HUES64 (cell line): ENCODE data around the gene BUB3. TPM values are rescaled to one million over a fixed set of nuclear protein-coding genes. Genes with fewer than 3 reads are reported as not detected.

Experiments
- H3K27ac ChIP-seq: 2 replicates; pipeline ENCODE4 v1.7.0; 2013; ENCODE audit warnings: low read depth, low read length, inconsistent platforms
- H3K27me3 ChIP-seq: 2 replicates; pipeline ENCODE4 v1.6.1; 2013; ENCODE audit warnings: mild to moderate bottlenecking, low read length; ENCODE audit not compliant: insufficient read depth
- H3K36me3 ChIP-seq: 2 replicates; pipeline ENCODE4 v1.6.1; 2013; ENCODE audit warnings: mild to moderate bottlenecking, low read length; ENCODE audit not compliant: insufficient read depth
- H3K4me1 ChIP-seq: 2 replicates; pipeline ENCODE4 v1.6.1; 2013; ENCODE audit warnings: mild to moderate bottlenecking, low read length, moderate library complexity; ENCODE audit not compliant: insufficient read depth
- H3K4me3 ChIP-seq: 2 replicates; pipeline ENCODE4 v1.5.1; 2013; ENCODE audit warnings: mild to moderate bottlenecking, low read length, moderate library complexity
- H3K9ac ChIP-seq: 2 replicates; pipeline ENCODE4 v1.6.1; 2013; ENCODE audit warnings: mild to moderate bottlenecking, low read depth, low read length
- H3K9me3 ChIP-seq: 2 replicates; pipeline ENCODE4 v1.6.1; 2013; ENCODE audit warnings: low read depth, low read length; ENCODE audit not compliant: insufficient read depth
- WGBS: fragments of 150-250, 120-280 bp; methylation state at CpG from one replicate; pipeline ENCODE4 v1.1.7; 2013; ENCODE audit warnings: missing lambda C conversion rate; 5-methylcytosine and 5-hydroxymethylcytosine counted together
- polyA plus RNA-seq, 2 experiments: library from polyadenylated mRNA; stranded (reverse); fragments of 50-300 nt; gene quantifications; one replicate each; pipeline ENCODE4 v1.2.3, GENCODE V29; 2013

Gene BUB3, protein sequence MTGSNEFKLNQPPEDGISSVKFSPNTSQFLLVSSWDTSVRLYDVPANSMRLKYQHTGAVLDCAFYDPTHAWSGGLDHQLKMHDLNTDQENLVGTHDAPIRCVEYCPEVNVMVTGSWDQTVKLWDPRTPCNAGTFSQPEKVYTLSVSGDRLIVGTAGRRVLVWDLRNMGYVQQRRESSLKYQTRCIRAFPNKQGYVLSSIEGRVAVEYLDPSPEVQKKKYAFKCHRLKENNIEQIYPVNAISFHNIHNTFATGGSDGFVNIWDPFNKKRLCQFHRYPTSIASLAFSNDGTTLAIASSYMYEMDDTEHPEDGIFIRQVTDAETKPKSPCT
- 156 TPM for polyA plus RNA-seq (2013, experiment 1 of 2)
- polyA plus RNA-seq (2013, experiment 2 of 2), result 157 TPM

DNA sequence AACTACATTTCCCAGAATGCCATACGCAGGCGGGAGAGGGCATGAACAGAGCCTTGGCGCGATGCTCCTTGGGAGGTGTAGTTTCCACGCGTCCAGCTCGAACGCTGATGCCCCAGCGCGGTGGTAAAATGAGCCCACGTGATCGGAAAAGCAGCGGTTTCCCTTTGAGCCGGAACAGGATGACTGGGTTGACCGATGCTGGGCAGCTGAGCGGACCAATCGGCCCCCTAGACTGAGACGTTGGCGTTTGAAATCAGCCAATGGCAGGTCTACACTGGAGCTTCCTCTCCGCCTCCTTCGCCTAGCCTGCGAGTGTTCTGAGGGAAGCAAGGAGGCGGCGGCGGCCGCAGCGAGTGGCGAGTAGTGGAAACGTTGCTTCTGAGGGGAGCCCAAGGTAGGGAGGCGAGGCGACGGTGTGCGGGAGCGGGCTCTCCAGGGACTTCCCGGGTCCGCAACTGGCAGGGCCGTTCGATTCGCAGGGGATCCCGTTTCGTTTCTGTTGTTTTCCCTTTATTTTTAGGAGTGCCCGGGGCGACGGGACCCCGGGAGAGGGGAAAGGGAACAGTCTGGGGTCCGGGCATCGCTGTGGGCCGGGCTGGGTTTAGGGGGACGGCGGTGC lies at the start of gene BUB3:
Gene BUB3, plus strand, starts transcription at position 311 of the 619 bp plus-strand sequence. CDS start 516 bp downstream, outside the sequence.
- under 1% methylated on average over 50 of the region's 50 CpGs for WGBS
- Histone ChIP-seq H3K9me3 (no peaks in the 10 kb centered on the region), H3K4me3 (peak within 1 kb of the TSS; percentile 83), H3K27ac (peak within 1 kb of the TSS; percentile 78), H3K4me1 (peaks cover 36% of the 10 kb centered on the region), H3K9ac (peak within 1 kb of the TSS; percentile 91), H3K27me3 (peaks cover 45% of the 10 kb centered on the region), H3K36me3 (peaks cover 41% of the 10 kb centered on the region)

DNA sequence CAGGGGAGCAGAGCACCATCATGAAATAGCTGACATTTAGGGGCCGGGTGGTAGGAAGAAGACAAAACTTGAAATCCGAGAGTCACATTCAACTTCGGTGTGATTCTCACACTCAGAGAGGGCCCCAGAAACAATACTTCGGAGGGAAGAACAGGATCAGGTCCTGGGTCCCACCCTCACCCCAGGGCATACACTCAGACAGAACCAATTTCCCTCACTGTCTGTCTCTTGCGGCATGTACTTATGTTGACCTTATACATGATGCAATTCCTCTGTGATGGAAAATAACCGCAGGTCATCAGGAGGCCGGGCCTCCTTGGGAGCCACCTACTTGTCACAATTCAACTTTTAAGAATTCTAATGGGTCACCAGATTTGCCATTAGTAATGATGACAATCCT lies 44.7 kb upstream of the BUB3 start:
- no peaks in the 10 kb centered on the region; the same call in 1 of the 2 replicates for H3K4me1 ChIP-seq
- H3K27me3 ChIP-seq, result no peaks in the 10 kb centered on the region
- no peak overlapping the region for H3K4me3 ChIP-seq
- no peaks in the 10 kb centered on the region for H3K9me3 ChIP-seq
- no peak overlapping the region for H3K27ac ChIP-seq
- WGBS, result 75% methylated on average over 7 of the region's 7 CpGs
- no peak overlapping the region for H3K9ac ChIP-seq
- H3K36me3 ChIP-seq, result no peaks in the 10 kb centered on the region

DNA sequence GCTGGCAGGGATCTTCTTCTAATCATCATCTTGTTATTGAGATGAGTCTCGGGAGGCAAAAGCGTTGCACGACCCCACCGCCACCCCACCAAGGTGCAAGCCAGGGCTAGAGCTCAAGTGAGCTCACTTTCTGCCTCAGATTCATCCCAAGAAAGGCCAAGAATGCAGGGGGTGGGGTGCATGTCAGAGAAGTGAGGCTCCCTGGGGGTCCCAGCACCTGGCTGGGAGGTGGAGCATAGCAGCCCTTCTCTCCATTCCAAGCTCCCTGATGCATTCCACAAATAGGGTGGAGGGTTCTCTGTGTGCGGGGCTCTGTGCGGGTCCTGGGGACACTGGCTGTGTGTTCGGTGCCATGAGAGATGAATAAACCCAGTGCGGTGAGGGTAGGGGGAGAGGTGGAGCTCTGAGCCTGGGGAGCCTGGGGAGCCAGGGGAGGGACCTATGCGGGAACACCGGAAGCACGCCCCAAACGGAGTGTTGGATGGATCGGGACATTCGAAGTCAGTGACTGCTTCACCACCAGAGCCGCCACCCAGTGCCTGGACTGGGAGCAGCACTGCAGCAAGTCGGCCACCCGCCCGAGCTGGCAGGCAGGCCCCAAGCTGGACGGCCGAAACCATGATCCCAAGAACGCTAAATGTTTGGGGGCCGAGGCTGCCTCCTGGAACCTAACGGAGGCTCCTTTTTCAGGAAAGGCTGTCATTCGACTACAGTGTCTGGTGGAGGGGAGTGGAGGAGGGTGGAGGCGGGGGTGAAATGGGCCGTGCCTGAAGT lies 36.4 kb upstream of the BUB3 start:
- no peaks in the 10 kb centered on the region for H3K9me3 ChIP-seq
- no peaks in the 10 kb centered on the region for H3K36me3 ChIP-seq
- WGBS, result 25% methylated on average over 26 of the region's 26 CpGs
- H3K27me3 ChIP-seq, result peaks cover 21% of the 10 kb centered on the region
- no peak overlapping the region for H3K9ac ChIP-seq
- peaks cover 17% of the 10 kb centered on the region for H3K4me1 ChIP-seq
- H3K27ac ChIP-seq, result no peak overlapping the region
- peak overlapping the region; percentile 14 for H3K4me3 ChIP-seq

DNA sequence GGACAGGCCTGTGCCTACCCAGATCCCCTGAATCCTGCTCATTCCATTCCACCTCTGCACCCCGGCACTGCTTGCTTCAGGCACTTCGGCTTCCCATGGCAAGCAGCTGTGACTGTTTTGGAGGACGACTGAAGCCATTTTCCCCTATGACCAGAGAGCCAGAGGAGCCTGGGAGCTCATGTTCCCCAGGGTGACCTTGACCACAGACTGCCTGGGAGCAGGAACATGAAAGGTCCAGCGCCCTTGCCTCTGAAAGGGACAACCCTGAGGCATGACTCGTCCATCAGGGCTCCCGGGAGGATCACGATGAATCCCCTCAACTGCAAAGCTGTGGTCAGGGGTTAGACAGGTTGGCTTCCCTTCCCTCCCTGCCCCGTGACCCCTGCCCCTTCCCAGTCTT lies 35.1 kb upstream of the BUB3 start:
- H3K36me3 ChIP-seq, result no peaks in the 10 kb centered on the region
- no peaks in the 10 kb centered on the region for H3K9me3 ChIP-seq
- peaks cover 17% of the 10 kb centered on the region for H3K4me1 ChIP-seq
- no peak overlapping the region for H3K9ac ChIP-seq
- no peak overlapping the region for H3K4me3 ChIP-seq
- no peak overlapping the region for H3K27ac ChIP-seq
- WGBS, result 78% methylated on average over 8 of the region's 8 CpGs
- H3K27me3 ChIP-seq, result peaks cover 21% of the 10 kb centered on the region

DNA sequence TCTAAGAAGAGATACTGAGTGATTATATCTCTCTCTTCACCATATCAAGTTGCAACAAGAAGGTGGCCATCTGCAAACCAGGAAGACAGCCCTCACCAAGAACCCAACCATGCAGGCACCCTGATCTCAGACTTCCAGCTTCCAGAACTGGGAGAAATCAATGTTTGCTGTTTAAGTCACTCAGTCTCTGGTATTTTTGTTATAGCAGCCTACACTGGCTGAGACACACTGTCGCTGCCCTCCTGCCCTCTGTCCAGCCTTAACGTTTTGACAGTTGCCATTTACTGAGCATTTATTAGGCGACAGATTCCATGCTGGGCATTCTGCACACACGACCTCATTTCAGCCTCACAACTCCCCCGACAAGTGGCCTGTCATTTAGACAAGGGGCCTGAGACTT lies 28.0 kb upstream of the BUB3 start:
- no peaks in the 10 kb centered on the region for H3K4me1 ChIP-seq
- WGBS, result 85% methylated on average over 5 of the region's 5 CpGs

DNA sequence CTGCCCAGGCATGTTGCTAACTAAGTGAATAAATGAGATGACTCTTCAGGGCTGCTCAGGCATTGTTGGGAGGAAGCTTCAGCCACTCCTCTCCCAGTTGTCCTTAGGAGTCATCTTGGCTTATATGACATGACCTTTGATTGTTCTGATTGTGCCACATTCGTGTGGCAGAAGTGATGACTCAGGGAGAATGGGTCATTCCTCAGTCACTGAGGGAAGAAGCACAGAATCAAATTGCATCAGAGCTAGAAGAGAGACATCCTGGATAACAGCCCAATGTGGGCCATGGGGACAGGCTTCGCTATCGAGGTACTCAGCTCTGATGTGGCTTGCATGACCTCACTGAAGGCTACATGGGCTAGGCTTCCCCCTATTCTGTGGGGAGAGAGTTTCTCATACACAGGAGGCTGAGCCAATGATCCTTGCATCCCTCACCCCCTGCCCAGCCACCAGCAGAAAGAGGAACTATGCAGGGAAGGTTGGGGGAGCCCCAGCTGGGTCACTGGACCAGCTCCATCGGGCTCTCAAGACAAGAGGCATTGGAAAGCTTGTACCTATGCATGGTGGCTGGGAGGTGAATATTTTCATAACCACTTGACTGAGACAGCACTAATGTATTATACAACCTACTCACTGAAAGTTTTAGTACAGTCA lies 24.5 kb upstream of the BUB3 start:
- 86% methylated on average over 4 of the region's 4 CpGs for WGBS
- Histone ChIP-seq H3K4me3 (no peak overlapping the region), H3K4me1 (peaks cover 10% of the 10 kb centered on the region; the same call in 1 of the 2 replicates), H3K9ac (no peak overlapping the region), H3K36me3 (no peaks in the 10 kb centered on the region), H3K9me3 (no peaks in the 10 kb centered on the region), H3K27me3 (peaks cover 70% of the 10 kb centered on the region), H3K27ac (no peak overlapping the region)

More for the DNA sequence above, 28.0 kb upstream of the BUB3 start:
- Histone ChIP-seq H3K36me3 (no peaks in the 10 kb centered on the region), H3K27ac (no peak overlapping the region), H3K4me3 (no peak overlapping the region), H3K27me3 (peaks cover 35% of the 10 kb centered on the region), H3K9me3 (no peaks in the 10 kb centered on the region), H3K9ac (no peak overlapping the region)

DNA sequence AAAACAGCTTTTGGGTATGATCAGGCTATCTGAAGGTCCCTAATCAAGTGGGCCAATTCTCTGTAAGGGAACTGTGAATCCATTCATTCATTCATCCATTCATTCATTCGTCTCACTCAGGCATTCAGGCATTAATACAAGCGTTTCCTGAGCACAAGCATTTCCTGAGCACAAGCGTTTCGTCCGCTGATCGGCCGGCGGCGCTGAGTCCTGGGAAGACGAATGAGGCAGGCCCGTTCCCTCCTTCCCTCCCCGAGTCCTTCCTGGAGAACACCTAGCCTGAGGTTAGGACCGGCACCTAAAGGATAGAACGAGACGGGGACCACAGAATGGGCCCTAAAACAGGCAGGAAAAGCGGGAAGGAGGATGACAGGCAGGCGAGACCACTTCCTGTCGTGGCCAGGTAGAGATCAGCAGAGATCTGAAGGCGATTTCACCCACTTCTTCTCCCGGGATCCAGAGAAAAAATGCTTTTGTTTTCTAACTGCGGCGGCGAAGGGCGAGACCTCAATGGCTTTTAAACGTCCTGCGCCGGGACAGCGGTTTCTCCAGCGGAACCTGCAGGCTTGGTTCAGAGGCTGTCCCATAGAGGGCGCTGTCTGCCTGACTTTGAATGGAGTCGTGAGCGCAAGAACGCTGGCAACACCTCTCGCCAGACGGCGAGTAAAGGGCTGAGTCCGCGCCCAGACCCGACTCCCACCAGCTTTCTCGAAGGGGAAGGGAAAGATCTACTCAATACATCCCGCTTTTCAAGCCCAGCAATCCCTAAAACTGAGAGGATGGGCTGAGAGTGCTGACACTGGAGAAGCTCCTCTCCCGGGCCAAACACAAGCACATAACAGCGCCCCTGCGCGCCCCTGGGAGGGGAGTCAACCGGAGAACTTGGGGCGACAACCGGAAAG lies 21.4 kb upstream of the BUB3 start:
- 2% methylated on average over 48 of the region's 48 CpGs for WGBS
- Histone ChIP-seq H3K27me3 (peaks cover 96% of the 10 kb centered on the region), H3K9ac (no peak overlapping the region; the same call in 1 of the 2 replicates)

DNA sequence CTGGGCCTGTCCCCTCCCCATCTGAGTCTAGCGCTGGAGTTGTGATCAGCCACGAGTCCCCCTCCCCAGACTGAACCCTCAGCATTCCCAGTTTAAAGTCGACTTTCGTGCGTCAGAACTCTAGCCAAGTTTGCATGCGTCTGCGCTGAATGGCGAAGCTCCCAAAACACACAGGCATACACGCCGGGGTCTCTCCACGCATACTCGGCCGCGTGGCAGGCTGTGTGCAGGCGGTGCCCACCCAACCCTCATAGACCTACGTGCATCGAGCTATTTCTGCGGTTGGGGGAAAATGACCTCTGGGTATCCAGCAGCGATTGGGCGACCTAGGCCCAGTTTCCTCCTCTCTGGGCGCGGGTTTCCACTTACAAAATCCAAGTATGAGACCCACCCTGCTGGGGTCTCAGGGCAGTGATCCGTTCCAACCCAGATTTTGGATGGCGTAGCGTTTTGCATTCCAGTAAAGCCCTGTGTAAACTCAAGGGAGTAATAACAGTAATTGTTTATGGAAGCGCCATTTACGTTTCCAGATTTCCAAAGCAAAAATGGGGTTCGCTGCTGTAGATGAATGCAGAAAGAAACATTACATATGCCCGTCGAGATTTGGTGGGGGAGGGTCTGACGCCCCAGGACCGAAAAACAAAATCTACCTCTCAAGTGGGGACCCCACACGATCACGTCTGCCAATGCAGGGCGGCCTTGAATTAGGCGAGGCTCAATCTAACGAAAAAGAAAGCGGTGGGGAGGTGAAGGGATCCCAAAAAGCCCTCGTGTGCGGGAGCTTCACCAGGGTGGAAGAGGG lies 20.5 kb upstream of the BUB3 start:
- H3K36me3 ChIP-seq, result no peaks in the 10 kb centered on the region
- no peaks in the 10 kb centered on the region for H3K9me3 ChIP-seq
- peaks cover 100% of the 10 kb centered on the region for H3K27me3 ChIP-seq
- H3K9ac ChIP-seq, result no peak overlapping the region
- H3K4me3 ChIP-seq, result peak overlapping the region; percentile 45
- 2% methylated on average over 40 of the region's 40 CpGs for WGBS
- H3K4me1 ChIP-seq, result peaks cover 12% of the 10 kb centered on the region; the same call in 1 of the 2 replicates
- H3K27ac ChIP-seq, result no peak overlapping the region

More for the DNA sequence above, 21.4 kb upstream of the BUB3 start:
- H3K4me1 ChIP-seq, result peaks cover 12% of the 10 kb centered on the region; the same call in 1 of the 2 replicates
- H3K27ac ChIP-seq, result no peak overlapping the region
- H3K4me3 ChIP-seq, result peak overlapping the region; percentile 45
- no peaks in the 10 kb centered on the region for H3K36me3 ChIP-seq
- no peaks in the 10 kb centered on the region for H3K9me3 ChIP-seq

DNA sequence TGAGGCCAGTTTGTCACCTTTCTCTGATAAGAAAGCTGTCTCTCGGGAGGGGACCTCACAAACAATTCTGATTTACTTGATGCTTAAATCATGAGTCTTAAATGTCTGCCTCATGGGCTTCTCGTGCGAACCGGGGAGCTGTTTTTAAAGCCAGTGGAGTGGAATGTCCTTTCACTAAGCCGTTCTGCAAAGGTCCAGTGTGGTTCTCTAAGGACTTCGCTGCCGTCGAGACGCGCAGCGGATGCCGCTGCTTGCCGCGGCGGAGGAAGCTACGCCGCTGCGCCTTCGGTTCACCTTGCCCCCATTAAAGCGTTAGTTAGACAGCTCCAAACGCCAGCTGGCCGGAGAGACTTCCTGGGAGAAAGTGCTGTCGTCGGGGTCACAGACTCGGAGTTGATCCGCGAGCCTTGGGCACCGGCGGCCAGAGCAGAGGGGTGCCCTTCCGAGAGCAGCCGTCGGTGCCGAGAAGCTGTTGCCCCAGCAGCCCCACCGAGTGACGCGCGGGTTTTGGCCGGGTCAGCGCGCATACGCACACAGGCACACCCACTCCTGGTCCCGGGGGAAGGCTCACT lies 19.8 kb upstream of the BUB3 start:
- Histone ChIP-seq H3K9me3 (no peaks in the 10 kb centered on the region), H3K4me1 (peaks cover 15% of the 10 kb centered on the region; the same call in 1 of the 2 replicates), H3K9ac (no peak overlapping the region), H3K4me3 (peak overlapping the region; percentile 46; the same call in 1 of the 2 replicates), H3K36me3 (no peaks in the 10 kb centered on the region), H3K27me3 (peaks cover 100% of the 10 kb centered on the region), H3K27ac (no peak overlapping the region)
- 2% methylated on average over 42 of the region's 42 CpGs for WGBS
